Diencephalon (tissue), 1 donor: Measurements from ENCODE around the gene EEF1A1. TPM values are rescaled to one million over a fixed set of nuclear protein-coding genes. Genes with fewer than 3 reads are reported as not detected.

Experiments used
- small RNA-seq: library from RNA; depleted of rRNA; stranded (forward); fragments of <200 nt; gene quantifications from one replicate; pipeline ENCODE3, GENCODE V24; 2014
- total RNA-seq: library from RNA; depleted of rRNA; stranded (reverse); fragments of >200 nt; gene quantifications from one replicate; pipeline ENCODE4 v1.2.3, GENCODE V29; 2014

EEF1A1 gene
- total RNA-seq: 13,490 TPM

GRCh38 chr6:73520688-73521350 lies at the start of gene EEF1A1:
Gene EEF1A1, minus strand, starts transcription at chr6:73521032. Its CDS starts 1,006 bp downstream, at chr6:73520026.

Small RNA genes lying within 50 kb of the gene (small RNA-seq; reads per million reads assigned to genes)
- gene AL603910.2 (not detected), gene RN7SL827P (not detected)

Other genes with a start within 250 kb of the EEF1A1 start
- gene DPPA5, start 166.8 kb downstream of the EEF1A1 start, total RNA-seq: not detected
- gene KHDC3L, start 158.4 kb downstream of the EEF1A1 start, total RNA-seq: not detected
- gene OOEP, start 151.1 kb downstream of the EEF1A1 start, total RNA-seq: not detected
- gene DDX43, start 126.2 kb downstream of the EEF1A1 start, total RNA-seq: 0.46 TPM
- gene CGAS, start 68.7 kb downstream of the EEF1A1 start, total RNA-seq: 1.6 TPM
- 26.8 TPM for gene MTO1, start 59.3 kb downstream of the EEF1A1 start, total RNA-seq
- gene SLC17A5, start 133.0 kb upstream of the EEF1A1 start, total RNA-seq: 28.6 TPM
- gene CD109, start 175.2 kb upstream of the EEF1A1 start, total RNA-seq: 2.3 TPM